GM23338 (cell line): ENCODE measurements around the gene GALM.

Experiments used
- CREB1 ChIP-seq: fragments of 250-450 bp; sonication (Bioruptor Pico); IDR thresholded peaks from 2 replicates; pipeline ENCODE4 v1.5.0; 2020; ENCODE audit warnings: low read depth, mild to moderate bottlenecking, moderate library complexity
- EZH2 ChIP-seq: fragments of 200-600 bp; sonication (generic); IDR thresholded peaks from one replicate; pipeline ENCODE4 v1.8.0; 2017; ENCODE audit warnings: antibody characterized with exemption, mild to moderate bottlenecking, low read depth; ENCODE audit not compliant: unreplicated experiment
- EZH2phosphoT487 ChIP-seq: fragments of 200-600 bp; sonication (generic); IDR thresholded peaks from one replicate; pipeline ENCODE4 v1.8.1; 2018; ENCODE audit warnings: antibody characterized with exemption; ENCODE audit not compliant: unreplicated experiment
- JUNB ChIP-seq: IDR thresholded peaks from one replicate; pipeline ENCODE4 v1.6.1; 2016; ENCODE audit warnings: antibody characterized with exemption; ENCODE audit not compliant: unreplicated experiment
- POLR2AphosphoS5 ChIP-seq: IDR thresholded peaks from 2 replicates; pipeline ENCODE4 v1.6.1; 2016; ENCODE audit warnings: antibody characterized with exemption, low read depth
- ZNF114 ChIP-seq: fragments of 250-450 bp; sonication (Bioruptor Pico); IDR thresholded peaks from 2 replicates; pipeline ENCODE4 v1.5.0; 2020; ENCODE audit warnings: mild to moderate bottlenecking, moderate library complexity
- ZNF331 ChIP-seq: fragments of 250-450 bp; sonication (Bioruptor Pico); IDR thresholded peaks from 2 replicates; pipeline ENCODE4 v1.5.0; 2020; ENCODE audit warnings: low read depth, mild to moderate bottlenecking, moderate library complexity
- TF ChIP-seq, protein P1 (sequence below), 2 experiments: fragments of 200-600 bp in 1 of 2; sonication (generic) in 1 of 2; conservative IDR thresholded peaks; 2 replicates each; pipeline versions ENCODE4 v1.5.1 to v1.6.1; 2016 to 2017; ENCODE audit warnings: antibody characterized with exemption in 2 of 2, low read depth in 2 of 2, mild to moderate bottlenecking in 2 of 2, moderate library complexity in 1 of 2
- TF ChIP-seq, protein P2 (sequence below): IDR thresholded peaks from one replicate; pipeline ENCODE4 v1.6.1; 2018; ENCODE audit warnings: antibody characterized with exemption; ENCODE audit not compliant: unreplicated experiment

DNA sequence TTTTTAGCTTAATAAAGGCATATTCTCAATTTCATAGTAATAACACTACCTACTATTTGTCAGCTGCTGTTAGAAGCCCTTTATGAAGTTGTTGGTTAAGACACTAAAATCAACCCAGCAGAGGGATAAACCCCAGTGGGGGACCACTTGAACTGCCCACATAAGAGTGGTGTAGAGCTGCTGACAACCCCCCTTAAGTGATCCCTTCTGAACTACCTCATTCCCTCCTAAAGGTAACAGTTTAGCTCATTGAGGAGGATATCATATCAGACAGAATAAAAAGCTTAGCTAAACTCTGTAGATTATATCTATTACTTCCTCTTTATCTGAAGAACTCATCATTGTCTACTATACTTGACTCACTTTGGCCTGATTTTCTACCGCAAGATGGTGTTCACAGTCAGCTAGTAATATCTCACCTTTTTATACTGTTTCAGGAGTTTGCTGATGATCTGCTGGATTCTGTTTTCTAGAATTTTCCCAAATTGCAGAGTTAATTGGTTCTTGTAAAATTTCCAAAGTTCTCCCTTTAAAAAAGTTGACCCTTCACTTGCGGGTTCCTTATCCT is 16.2 kb downstream of the GALM start:
- TF ChIP-seq, protein P1, sequence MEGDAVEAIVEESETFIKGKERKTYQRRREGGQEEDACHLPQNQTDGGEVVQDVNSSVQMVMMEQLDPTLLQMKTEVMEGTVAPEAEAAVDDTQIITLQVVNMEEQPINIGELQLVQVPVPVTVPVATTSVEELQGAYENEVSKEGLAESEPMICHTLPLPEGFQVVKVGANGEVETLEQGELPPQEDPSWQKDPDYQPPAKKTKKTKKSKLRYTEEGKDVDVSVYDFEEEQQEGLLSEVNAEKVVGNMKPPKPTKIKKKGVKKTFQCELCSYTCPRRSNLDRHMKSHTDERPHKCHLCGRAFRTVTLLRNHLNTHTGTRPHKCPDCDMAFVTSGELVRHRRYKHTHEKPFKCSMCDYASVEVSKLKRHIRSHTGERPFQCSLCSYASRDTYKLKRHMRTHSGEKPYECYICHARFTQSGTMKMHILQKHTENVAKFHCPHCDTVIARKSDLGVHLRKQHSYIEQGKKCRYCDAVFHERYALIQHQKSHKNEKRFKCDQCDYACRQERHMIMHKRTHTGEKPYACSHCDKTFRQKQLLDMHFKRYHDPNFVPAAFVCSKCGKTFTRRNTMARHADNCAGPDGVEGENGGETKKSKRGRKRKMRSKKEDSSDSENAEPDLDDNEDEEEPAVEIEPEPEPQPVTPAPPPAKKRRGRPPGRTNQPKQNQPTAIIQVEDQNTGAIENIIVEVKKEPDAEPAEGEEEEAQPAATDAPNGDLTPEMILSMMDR (conservative IDR thresholded peaks at IDR 0.05; ENCODE audit: low read depth in 2 of 2) = no peak
- TF ChIP-seq, protein P2, sequence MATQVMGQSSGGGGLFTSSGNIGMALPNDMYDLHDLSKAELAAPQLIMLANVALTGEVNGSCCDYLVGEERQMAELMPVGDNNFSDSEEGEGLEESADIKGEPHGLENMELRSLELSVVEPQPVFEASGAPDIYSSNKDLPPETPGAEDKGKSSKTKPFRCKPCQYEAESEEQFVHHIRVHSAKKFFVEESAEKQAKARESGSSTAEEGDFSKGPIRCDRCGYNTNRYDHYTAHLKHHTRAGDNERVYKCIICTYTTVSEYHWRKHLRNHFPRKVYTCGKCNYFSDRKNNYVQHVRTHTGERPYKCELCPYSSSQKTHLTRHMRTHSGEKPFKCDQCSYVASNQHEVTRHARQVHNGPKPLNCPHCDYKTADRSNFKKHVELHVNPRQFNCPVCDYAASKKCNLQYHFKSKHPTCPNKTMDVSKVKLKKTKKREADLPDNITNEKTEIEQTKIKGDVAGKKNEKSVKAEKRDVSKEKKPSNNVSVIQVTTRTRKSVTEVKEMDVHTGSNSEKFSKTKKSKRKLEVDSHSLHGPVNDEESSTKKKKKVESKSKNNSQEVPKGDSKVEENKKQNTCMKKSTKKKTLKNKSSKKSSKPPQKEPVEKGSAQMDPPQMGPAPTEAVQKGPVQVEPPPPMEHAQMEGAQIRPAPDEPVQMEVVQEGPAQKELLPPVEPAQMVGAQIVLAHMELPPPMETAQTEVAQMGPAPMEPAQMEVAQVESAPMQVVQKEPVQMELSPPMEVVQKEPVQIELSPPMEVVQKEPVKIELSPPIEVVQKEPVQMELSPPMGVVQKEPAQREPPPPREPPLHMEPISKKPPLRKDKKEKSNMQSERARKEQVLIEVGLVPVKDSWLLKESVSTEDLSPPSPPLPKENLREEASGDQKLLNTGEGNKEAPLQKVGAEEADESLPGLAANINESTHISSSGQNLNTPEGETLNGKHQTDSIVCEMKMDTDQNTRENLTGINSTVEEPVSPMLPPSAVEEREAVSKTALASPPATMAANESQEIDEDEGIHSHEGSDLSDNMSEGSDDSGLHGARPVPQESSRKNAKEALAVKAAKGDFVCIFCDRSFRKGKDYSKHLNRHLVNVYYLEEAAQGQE = no peak
- TF ChIP-seq POLR2AphosphoS5 = no peak
- no peak for TF ChIP-seq CREB1 (CRISPR knock-in tag)
- TF ChIP-seq EZH2phosphoT487 = no peak
- no peak for TF ChIP-seq EZH2
- TF ChIP-seq ZNF114 (CRISPR knock-in tag) = no peak
- no peak for TF ChIP-seq ZNF331
- no peak for TF ChIP-seq JUNB
